Renal cortex interstitium (tissue), 11 donors: ENCODE results near the gene SLC13A4. TPM values are rescaled to one million over a fixed set of nuclear protein-coding genes. Genes with fewer than 3 reads are reported as not detected.
A peak's percentile ranks its signal among the peaks of the same experiment; 100 is the strongest.

Source experiments
- DNase-seq, 11 donors: peaks; one replicate each; pipeline ENCODE4 v3.0.0-alpha.2; 2013; ENCODE audit warnings: low read depth in 9 of 11, low spot score in 4 of 11; ENCODE audit errors: extremely low read depth in 1 of 11
- polyA plus RNA-seq, 3 donors: library from polyadenylated mRNA; unstranded; fragments of 120-200 nt; gene quantifications; one replicate each; pipeline ENCODE4 v1.2.1, GENCODE V29; 2013; ENCODE audit not compliant: insufficient read length in 3 of 3

The SLC13A4 gene
- polyA plus RNA-seq, 3 donors: 1.2 to 6.7 (median 1.9) TPM

- DNase-seq: no peak
Measured at GRCh38 chr7:135726911-135727673, 894 bp downstream of the SLC13A4 start.

- no peak for DNase-seq
Measured at GRCh38 chr7:135726276-135726788, 1.7 kb downstream of the SLC13A4 start.

- DNase-seq: no peak
Measured at GRCh38 chr7:135723411-135723810, 4.6 kb downstream of the SLC13A4 start.

- DNase-seq: no peak
Measured at GRCh38 chr7:135721198-135721820, 6.7 kb downstream of the SLC13A4 start.

- DNase-seq: no peak
Measured at GRCh38 chr7:135719688-135720087, 8.3 kb downstream of the SLC13A4 start.

- DNase-seq: no peak
Measured at GRCh38 chr7:135718794-135719437, 9.1 kb downstream of the SLC13A4 start.

- DNase-seq: no peak
Measured at GRCh38 chr7:135718219-135718618, 9.8 kb downstream of the SLC13A4 start.

- DNase-seq: no peak
Measured at GRCh38 chr7:135717693-135718092, 10.3 kb downstream of the SLC13A4 start.

GRCh38 chr7:135716677-135717238 lies 11.2 kb downstream of the SLC13A4 start:
- no peak for DNase-seq

GRCh38 chr7:135715673-135716072 lies 12.3 kb downstream of the SLC13A4 start:
- DNase-seq: no peak

GRCh38 chr7:135715055-135715522 lies 12.9 kb downstream of the SLC13A4 start:
- no peak for DNase-seq

- DNase-seq: no peak
Measured at GRCh38 chr7:135714534-135715009, 13.4 kb downstream of the SLC13A4 start.

GRCh38 chr7:135713836-135714470 lies 14.0 kb downstream of the SLC13A4 start:
- no peak for DNase-seq

GRCh38 chr7:135712796-135713195 lies 15.2 kb downstream of the SLC13A4 start:
- no peak for DNase-seq

GRCh38 chr7:135712182-135712782 lies 15.7 kb downstream of the SLC13A4 start:
- DNase-seq: no peak

- DNase-seq: no peak
Measured at GRCh38 chr7:135711139-135711469, 16.9 kb downstream of the SLC13A4 start.

GRCh38 chr7:135710417-135711138 lies 17.4 kb downstream of the SLC13A4 start:
- peak in 1 of 11 donors; percentile 9 for DNase-seq

GRCh38 chr7:135709508-135709907 lies 18.5 kb downstream of the SLC13A4 start:
- no peak for DNase-seq
